K562 (cell line): ENCODE results near the gene ANGPTL7. TPM values are rescaled to one million over a fixed set of nuclear protein-coding genes. Genes with fewer than 3 reads are reported as not detected.

Experiments
- ATAC-seq: fragments of 200-7000 bp; cut with Tn5 transposase; 3 replicates; pipeline ENCODE4 v1.9.1; 2020; ENCODE audit warnings: moderate library complexity
- BruUV-seq: library from RNA; stranded (reverse); fragments of 400-500 nt; replicated peaks from 2 replicates; lab custom pipeline; 2021; lab: Mats Ljungman, UMichigan
- CTCF ChIA-PET: fragments of 300-600 bp; formaldehyde crosslinking; extraction: SDS; loops from one replicate; lab custom pipeline; 2021; ENCODE audit warnings: low intra/inter-chr PET ratio; lab: Yijun Ruan, JAX
- POLR2A ChIA-PET: fragments of 300-600, 350-650 bp; sonication (Branson Sonifier 250); formaldehyde crosslinking; extraction: SDS; loops from one replicate; lab custom pipeline; 2021; ENCODE audit warnings: antibody characterized with exemption, inconsistent platforms; lab: Yijun Ruan, JAX
- DNase-seq, 4 experiments: peaks; one replicate each; pipeline versions ENCODE4 v3.0.0 to v3.0.0-alpha.2; 2011 to 2018; ENCODE audit warnings: low spot score in 3 of 4, mixed read lengths in 3 of 4; ENCODE audit errors: extremely low read depth in 1 of 4
- FAIRE-seq: peaks from 2 replicates; lab custom pipeline; 2011; peaks lifted over from hg19 to GRCh38; lab: Jason Lieb, UNC
- H2AFZ ChIP-seq: 2 replicates; pipeline ENCODE4 v1.6.0; 2011; ENCODE audit warnings: low read depth, low read length, control low read depth, inconsistent platforms
- H3K27ac ChIP-seq: fragments of 200-600 bp; 3 replicates; pipeline ENCODE4 v1.8.0; 2011; ENCODE audit warnings: low read depth, mild to moderate bottlenecking, control low read depth, inconsistent platforms, low read length, moderate library complexity, mixed read lengths; ENCODE audit errors: extremely low read depth
- H3K27me3 ChIP-seq, 2 experiments: fragments of 300-600 bp in 1 of 2; 2 replicates in 1 of 2; 3 replicates in 1 of 2; pipeline versions ENCODE4 v1.6.0 to v1.8.0; 2011; ENCODE audit warnings: inconsistent platforms in 2 of 2, low read length in 2 of 2, mild to moderate bottlenecking in 1 of 2, mixed read lengths in 1 of 2, moderate library complexity in 1 of 2; ENCODE audit not compliant: control insufficient read depth in 2 of 2, insufficient read depth in 2 of 2
- H3K36me3 ChIP-seq: fragments of 300-600 bp; 3 replicates; pipeline ENCODE4 v1.8.0; 2011; ENCODE audit warnings: mild to moderate bottlenecking, low read length, inconsistent platforms; ENCODE audit not compliant: control insufficient read depth, insufficient read depth
- H3K4me1 ChIP-seq, 2 experiments: fragments of 200-600 bp in 1 of 2; replicated peaks in 1 of 2; 2 replicates in 1 of 2; 3 replicates in 1 of 2; pipeline versions ENCODE4 v1.5.1 to v1.8.0; 2011; ENCODE audit warnings: inconsistent platforms in 2 of 2, low read length in 2 of 2, mild to moderate bottlenecking in 1 of 2, mixed read lengths in 1 of 2, moderate library complexity in 1 of 2; ENCODE audit not compliant: control insufficient read depth in 2 of 2, insufficient read depth in 2 of 2
- H3K4me2 ChIP-seq: 2 replicates; pipeline ENCODE4 v1.6.1; 2011; ENCODE audit warnings: low read length, control low read depth, inconsistent platforms, mixed read lengths; ENCODE audit not compliant: insufficient read depth
- H3K4me3 ChIP-seq: fragments of 200-600 bp; sonication (generic), shearing (Covaris generic); 2 replicates; pipeline ENCODE4 v1.5.1; 2016; ENCODE audit warnings: control low read depth, inconsistent platforms
- H3K79me2 ChIP-seq: fragments of 200-600 bp; 3 replicates; pipeline ENCODE4 v1.8.0; 2011; ENCODE audit warnings: low read length, inconsistent platforms; ENCODE audit not compliant: control insufficient read depth, insufficient read depth
- H3K9ac ChIP-seq, 2 experiments: 2 replicates each; pipeline versions ENCODE4 v1.6.0 to v1.6.1; 2011; ENCODE audit warnings: low read depth in 2 of 2, low read length in 2 of 2, control low read depth in 1 of 2, inconsistent platforms in 1 of 2, mild to moderate bottlenecking in 1 of 2, mixed read lengths in 1 of 2; ENCODE audit not compliant: insufficient read depth in 1 of 2
- H3K9me1 ChIP-seq: one replicate; pipeline ENCODE4 v1.6.0; 2011; ENCODE audit warnings: inconsistent platforms, mild to moderate bottlenecking, low read length, moderate library complexity; ENCODE audit not compliant: control insufficient read depth, insufficient read depth
- H3K9me3 ChIP-seq: replicated peaks from 2 replicates; pipeline ENCODE4 v1.5.1; 2011; ENCODE audit warnings: low read depth, low read length, inconsistent platforms; ENCODE audit not compliant: control insufficient read depth, insufficient read depth
- H4K20me1 ChIP-seq: replicated peaks from 2 replicates; pipeline ENCODE4 v1.6.1; 2011; ENCODE audit warnings: low read length, inconsistent platforms, mixed read lengths; ENCODE audit not compliant: control insufficient read depth, insufficient read depth
- BCL6 ChIP-seq: fragments of 250-450 bp; sonication (Bioruptor Pico); IDR thresholded peaks from 2 replicates; pipeline ENCODE4 v1.4.0; 2020
- GTF2E2 ChIP-seq: fragments of 200-800 bp; sonication (Bioruptor generic); IDR thresholded peaks from 2 replicates; pipeline ENCODE4 v1.6.1; 2016; ENCODE audit warnings: missing genetic modification characterization, missing compliant biosample characterization
- HNRNPK ChIP-seq: fragments of 200-400 bp; formaldehyde crosslinking; IDR thresholded peaks from one replicate; pipeline ENCODE4 v1.6.1; 2018; ENCODE audit warnings: mild to moderate bottlenecking, low read depth, low read length; ENCODE audit not compliant: poor library complexity, severe bottlenecking
- NFATC3 ChIP-seq: fragments of 450-650 bp; IDR thresholded peaks from 2 replicates; pipeline ENCODE4 v1.6.1; 2017; ENCODE audit warnings: mild to moderate bottlenecking
- TAF1 ChIP-seq: IDR thresholded peaks from 2 replicates; pipeline ENCODE4 v1.6.1; 2011; ENCODE audit warnings: mild to moderate bottlenecking, low read length, moderate library complexity; ENCODE audit not compliant: insufficient read depth, control insufficient read depth, severe bottlenecking; ENCODE audit errors: extremely low read depth
- TEAD1 ChIP-seq, 2 experiments: fragments of 450-650 bp in 1 of 2; sonication (generic) in 1 of 2; formaldehyde crosslinking; IDR thresholded peaks; 2 replicates each; pipeline versions ENCODE4 v1.4.0 to v1.8.0; 2020 to 2022; ENCODE audit warnings: mild to moderate bottlenecking in 2 of 2, missing genetic modification reagents in 1 of 2
- ZNF707 ChIP-seq: fragments of 250-450 bp; sonication (Bioruptor Pico); conservative IDR thresholded peaks from 2 replicates; pipeline ENCODE4 v1.8.0; 2022; ENCODE audit warnings: inconsistent platforms, mild to moderate bottlenecking, moderate library complexity
- WGBS: fragments of 100-300 bp; shearing (Covaris generic); methylation state at CpG from one replicate; pipeline ENCODE4 v1.1.6; 2016; ENCODE audit warnings: low coverage, mixed read lengths; ENCODE audit not compliant: insufficient coverage; ENCODE audit errors: missing lambda C conversion rate; 5-methylcytosine and 5-hydroxymethylcytosine counted together
- in situ Hi-C: fragments of 300-500 bp; cut with MboI; formaldehyde crosslinking; loops from 4 replicates; pipeline ENCODE4 v1.15.0; 2018; ENCODE audit warnings: inconsistent platforms, mixed read lengths
- intact Hi-C: fragments of 100-400 bp; cut with micrococcal nuclease; formaldehyde crosslinking; loops from 2 replicates; pipeline ENCODE4 v1.14.2; 2022
- polyA plus RNA-seq, 8 experiments: library from polyadenylated mRNA; depleted of rRNA in 4 of 8; stranded (reverse) in 5 of 8; unstranded in 3 of 8; fragments of >200 nt; fragmentation: Nextera tagmentation in 2 of 8; fragmentation: Illumina TruSeq in 1 of 8; extraction: Ambion mirVana in 2 of 8; extraction: Trizol in 1 of 8; gene quantifications; 2 replicates each; pipeline versions ENCODE4 v1.2.1 to v1.2.3, GENCODE V29; 2011 to 2014; ENCODE audit warnings: inconsistent platforms in 1 of 8, missing spikeins in 1 of 8
- total RNA-seq, 7 experiments: library from RNA; depleted of rRNA in 6 of 7; stranded (reverse); fragments of >200 nt in 6 of 7; fragmentation: Illumina TruSeq in 2 of 7; extraction: Trizol in 2 of 7; gene quantifications; 2 replicates each; pipeline versions ENCODE4 v1.2.1 to v1.2.3, GENCODE V29; 2011 to 2021; ENCODE audit warnings: low replicate concordance in 1 of 7
- TF ChIP-seq, protein P1 (sequence below): fragments of 450-650 bp; IDR thresholded peaks from 2 replicates; pipeline ENCODE4 v1.7.0; 2016; ENCODE audit warnings: borderline replicate concordance
- TF ChIP-seq, protein P2 (sequence below), 3 experiments: fragments of 200-800 bp in 1 of 3; sonication (Bioruptor generic) in 1 of 3; sonication (generic) in 1 of 3; formaldehyde crosslinking in 1 of 3; IDR thresholded peaks; 2 replicates each; pipeline versions ENCODE4 v1.6.1 to v1.8.0; 2016 to 2022; ENCODE audit warnings: mild to moderate bottlenecking in 2 of 3, missing compliant biosample characterization in 2 of 3, missing genetic modification characterization in 2 of 3, missing genetic modification reagents in 1 of 3
- TF ChIP-seq, protein P3 (sequence below), 2 experiments: fragments of 450-650 bp; conservative IDR thresholded peaks; 2 replicates each; pipeline ENCODE4 v1.6.1; 2017; ENCODE audit warnings: mild to moderate bottlenecking in 2 of 2, moderate library complexity in 2 of 2

The ANGPTL7 gene
- total and polyA plus RNA-seq, 9 of the 15 experiments (the other 6 are each of a cell fraction or from before 2014, with no cell fraction given) = not detected

GRCh38 chr1:11170102-11170501 is 19.1 kb upstream of the ANGPTL7 start:
- ChIA-PET CTCF (no interaction called here), POLR2A (interaction anchor here (1.0 kb wide), 1 partner anchor 8 kb away, joined by 4 read pairs; no protein-coding TSS in a partner anchor)
- WGBS = 87% methylated on average over 2 of the region's 2 CpGs
- no TSS peak for BruUV-seq
- TF ChIP-seq, protein P1, sequence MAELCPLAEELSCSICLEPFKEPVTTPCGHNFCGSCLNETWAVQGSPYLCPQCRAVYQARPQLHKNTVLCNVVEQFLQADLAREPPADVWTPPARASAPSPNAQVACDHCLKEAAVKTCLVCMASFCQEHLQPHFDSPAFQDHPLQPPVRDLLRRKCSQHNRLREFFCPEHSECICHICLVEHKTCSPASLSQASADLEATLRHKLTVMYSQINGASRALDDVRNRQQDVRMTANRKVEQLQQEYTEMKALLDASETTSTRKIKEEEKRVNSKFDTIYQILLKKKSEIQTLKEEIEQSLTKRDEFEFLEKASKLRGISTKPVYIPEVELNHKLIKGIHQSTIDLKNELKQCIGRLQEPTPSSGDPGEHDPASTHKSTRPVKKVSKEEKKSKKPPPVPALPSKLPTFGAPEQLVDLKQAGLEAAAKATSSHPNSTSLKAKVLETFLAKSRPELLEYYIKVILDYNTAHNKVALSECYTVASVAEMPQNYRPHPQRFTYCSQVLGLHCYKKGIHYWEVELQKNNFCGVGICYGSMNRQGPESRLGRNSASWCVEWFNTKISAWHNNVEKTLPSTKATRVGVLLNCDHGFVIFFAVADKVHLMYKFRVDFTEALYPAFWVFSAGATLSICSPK = no peak
- TF ChIP-seq TAF1 (no peak), ZNF707 (CRISPR knock-in tag) (no peak), TEAD1 (CRISPR knock-in tag; IDR thresholded peaks at IDR 0.05) (no peak), GTF2E2 (no peak), NFATC3 (no peak), HNRNPK (no peak), BCL6 (CRISPR knock-in tag) (no peak)
- TF ChIP-seq, protein P2, sequence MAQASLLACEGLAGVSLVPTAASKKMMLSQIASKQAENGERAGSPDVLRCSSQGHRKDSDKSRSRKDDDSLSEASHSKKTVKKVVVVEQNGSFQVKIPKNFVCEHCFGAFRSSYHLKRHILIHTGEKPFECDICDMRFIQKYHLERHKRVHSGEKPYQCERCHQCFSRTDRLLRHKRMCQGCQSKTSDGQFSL (CRISPR knock-in tag; IDR thresholded peaks at IDR 0.05) = no peak
- TF ChIP-seq, protein P2 (tag; IDR thresholded peaks at IDR 0.05) = no peak
- TF ChIP-seq, protein P3, sequence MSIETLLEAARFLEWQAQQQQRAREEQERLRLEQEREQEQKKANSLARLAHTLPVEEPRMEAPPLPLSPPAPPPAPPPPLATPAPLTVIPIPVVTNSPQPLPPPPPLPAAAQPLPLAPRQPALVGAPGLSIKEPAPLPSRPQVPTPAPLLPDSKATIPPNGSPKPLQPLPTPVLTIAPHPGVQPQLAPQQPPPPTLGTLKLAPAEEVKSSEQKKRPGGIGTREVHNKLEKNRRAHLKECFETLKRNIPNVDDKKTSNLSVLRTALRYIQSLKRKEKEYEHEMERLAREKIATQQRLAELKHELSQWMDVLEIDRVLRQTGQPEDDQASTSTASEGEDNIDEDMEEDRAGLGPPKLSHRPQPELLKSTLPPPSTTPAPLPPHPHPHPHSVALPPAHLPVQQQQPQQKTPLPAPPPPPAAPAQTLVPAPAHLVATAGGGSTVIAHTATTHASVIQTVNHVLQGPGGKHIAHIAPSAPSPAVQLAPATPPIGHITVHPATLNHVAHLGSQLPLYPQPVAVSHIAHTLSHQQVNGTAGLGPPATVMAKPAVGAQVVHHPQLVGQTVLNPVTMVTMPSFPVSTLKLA (conservative IDR thresholded peaks at IDR 0.05) = no peak
- H3K4me1 ChIP-seq = no peaks in the 10 kb centered on the region
- H3K27ac ChIP-seq = no peak overlapping the region
- no peaks in the 10 kb centered on the region for H3K79me2 ChIP-seq
- intact Hi-C loops (no loop called here), in situ Hi-C loops (no loop called here)
- no peak for DNase-seq
- H4K20me1 ChIP-seq = no peaks in the 10 kb centered on the region
- peaks cover 40% of the 10 kb centered on the region for H3K36me3 ChIP-seq
- no peaks in the 10 kb centered on the region for H3K9me3 ChIP-seq
- H3K9ac ChIP-seq = no peak overlapping the region
- no peaks in the 10 kb centered on the region for H3K27me3 ChIP-seq
- no peak for FAIRE-seq
- no peak overlapping the region for H3K4me2 ChIP-seq
- H3K4me3 ChIP-seq = no peak overlapping the region
- no peaks in the 10 kb centered on the region for H3K9me1 ChIP-seq
- no peak for ATAC-seq
- no peak overlapping the region for H2AFZ ChIP-seq
